Gastrocnemius medialis (tissue), 4 donors: ENCODE data around the gene MAGI1.

Source experiments
- POLR2A ChIP-seq, 2 donors: fragments of 450-650 bp; IDR thresholded peaks; one replicate each; pipeline ENCODE4 v1.6.1; 2017; ENCODE audit warnings: antibody characterized with exemption in 2 of 2, mild to moderate bottlenecking in 2 of 2, moderate library complexity in 2 of 2
- TF ChIP-seq, protein P1 (sequence below), 5 experiments: fragments of 450-650 bp in 3 of 5; fragments of 200-600 bp in 2 of 5; sonication (generic) in 2 of 5; IDR thresholded peaks in 4 of 5; conservative IDR thresholded peaks in 1 of 5; 1 replicate in 4 of 5; 2 replicates in 1 of 5; pipeline ENCODE4 v1.5.1; 2016 to 2019; ENCODE audit warnings: antibody characterized with exemption in 5 of 5, mild to moderate bottlenecking in 3 of 5, moderate library complexity in 3 of 5

DNA sequence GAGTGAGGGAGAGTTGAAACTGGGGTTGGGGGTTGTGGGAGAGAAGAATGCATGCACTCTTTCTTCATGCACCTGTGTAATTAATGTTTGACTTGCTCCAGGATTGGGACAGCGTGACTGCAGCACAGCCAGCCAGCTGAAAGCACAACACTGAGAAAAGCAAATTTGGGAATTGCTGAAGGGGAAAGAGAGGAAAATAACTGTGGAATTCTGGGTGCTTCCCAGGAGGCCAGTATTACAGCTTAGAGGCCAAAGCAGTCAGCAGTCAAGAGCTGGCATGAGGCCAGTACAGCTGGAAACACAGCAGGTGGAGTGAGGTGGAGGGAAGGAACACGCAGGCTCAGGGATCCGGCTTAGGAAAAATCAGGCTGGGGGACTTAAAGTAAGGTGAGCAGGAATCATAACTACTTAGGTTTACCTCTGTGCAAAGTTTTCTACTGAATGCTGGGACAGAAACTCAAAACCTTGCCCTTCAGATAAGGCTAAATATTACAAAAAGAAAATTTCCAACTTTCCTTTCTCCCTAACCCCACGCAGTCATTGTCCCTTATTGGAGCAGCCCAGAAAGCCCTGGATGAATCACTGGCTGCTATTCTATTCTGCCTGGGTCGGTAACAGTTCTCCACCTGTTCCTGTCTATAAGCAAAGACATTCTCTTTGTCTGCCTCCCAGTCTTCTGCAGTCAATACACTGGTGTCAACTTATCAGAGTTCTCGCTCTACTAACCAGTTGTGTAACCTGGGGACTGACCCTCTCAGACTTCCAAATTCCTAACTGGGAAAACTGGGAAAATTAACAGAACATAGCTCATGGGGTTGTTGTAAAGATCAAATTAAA, 167.2 kb downstream of the MAGI1 start:
- TF ChIP-seq POLR2A (IDR thresholded peaks at IDR 0.05), result no peak
- TF ChIP-seq, protein P1, sequence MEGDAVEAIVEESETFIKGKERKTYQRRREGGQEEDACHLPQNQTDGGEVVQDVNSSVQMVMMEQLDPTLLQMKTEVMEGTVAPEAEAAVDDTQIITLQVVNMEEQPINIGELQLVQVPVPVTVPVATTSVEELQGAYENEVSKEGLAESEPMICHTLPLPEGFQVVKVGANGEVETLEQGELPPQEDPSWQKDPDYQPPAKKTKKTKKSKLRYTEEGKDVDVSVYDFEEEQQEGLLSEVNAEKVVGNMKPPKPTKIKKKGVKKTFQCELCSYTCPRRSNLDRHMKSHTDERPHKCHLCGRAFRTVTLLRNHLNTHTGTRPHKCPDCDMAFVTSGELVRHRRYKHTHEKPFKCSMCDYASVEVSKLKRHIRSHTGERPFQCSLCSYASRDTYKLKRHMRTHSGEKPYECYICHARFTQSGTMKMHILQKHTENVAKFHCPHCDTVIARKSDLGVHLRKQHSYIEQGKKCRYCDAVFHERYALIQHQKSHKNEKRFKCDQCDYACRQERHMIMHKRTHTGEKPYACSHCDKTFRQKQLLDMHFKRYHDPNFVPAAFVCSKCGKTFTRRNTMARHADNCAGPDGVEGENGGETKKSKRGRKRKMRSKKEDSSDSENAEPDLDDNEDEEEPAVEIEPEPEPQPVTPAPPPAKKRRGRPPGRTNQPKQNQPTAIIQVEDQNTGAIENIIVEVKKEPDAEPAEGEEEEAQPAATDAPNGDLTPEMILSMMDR (IDR thresholded peaks at IDR 0.05 in 4 of 5, conservative IDR thresholded peaks at IDR 0.05 in 1 of 5), result no peak
